Stimulated activated CD4-positive, alpha-beta T cell treated with anti-CD3 and anti-CD28 coated beads, Interleukin-2, amount 100 ng/mL, for 24 hours (primary cell): Measurements from ENCODE around the gene SMOC2.

Experiments
- DNase-seq, 2 donors: peaks; one replicate each; pipeline ENCODE4 v3.0.0-alpha.2; 2020

Gene SMOC2, protein sequence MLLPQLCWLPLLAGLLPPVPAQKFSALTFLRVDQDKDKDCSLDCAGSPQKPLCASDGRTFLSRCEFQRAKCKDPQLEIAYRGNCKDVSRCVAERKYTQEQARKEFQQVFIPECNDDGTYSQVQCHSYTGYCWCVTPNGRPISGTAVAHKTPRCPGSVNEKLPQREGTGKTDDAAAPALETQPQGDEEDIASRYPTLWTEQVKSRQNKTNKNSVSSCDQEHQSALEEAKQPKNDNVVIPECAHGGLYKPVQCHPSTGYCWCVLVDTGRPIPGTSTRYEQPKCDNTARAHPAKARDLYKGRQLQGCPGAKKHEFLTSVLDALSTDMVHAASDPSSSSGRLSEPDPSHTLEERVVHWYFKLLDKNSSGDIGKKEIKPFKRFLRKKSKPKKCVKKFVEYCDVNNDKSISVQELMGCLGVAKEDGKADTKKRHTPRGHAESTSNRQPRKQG

DNA sequence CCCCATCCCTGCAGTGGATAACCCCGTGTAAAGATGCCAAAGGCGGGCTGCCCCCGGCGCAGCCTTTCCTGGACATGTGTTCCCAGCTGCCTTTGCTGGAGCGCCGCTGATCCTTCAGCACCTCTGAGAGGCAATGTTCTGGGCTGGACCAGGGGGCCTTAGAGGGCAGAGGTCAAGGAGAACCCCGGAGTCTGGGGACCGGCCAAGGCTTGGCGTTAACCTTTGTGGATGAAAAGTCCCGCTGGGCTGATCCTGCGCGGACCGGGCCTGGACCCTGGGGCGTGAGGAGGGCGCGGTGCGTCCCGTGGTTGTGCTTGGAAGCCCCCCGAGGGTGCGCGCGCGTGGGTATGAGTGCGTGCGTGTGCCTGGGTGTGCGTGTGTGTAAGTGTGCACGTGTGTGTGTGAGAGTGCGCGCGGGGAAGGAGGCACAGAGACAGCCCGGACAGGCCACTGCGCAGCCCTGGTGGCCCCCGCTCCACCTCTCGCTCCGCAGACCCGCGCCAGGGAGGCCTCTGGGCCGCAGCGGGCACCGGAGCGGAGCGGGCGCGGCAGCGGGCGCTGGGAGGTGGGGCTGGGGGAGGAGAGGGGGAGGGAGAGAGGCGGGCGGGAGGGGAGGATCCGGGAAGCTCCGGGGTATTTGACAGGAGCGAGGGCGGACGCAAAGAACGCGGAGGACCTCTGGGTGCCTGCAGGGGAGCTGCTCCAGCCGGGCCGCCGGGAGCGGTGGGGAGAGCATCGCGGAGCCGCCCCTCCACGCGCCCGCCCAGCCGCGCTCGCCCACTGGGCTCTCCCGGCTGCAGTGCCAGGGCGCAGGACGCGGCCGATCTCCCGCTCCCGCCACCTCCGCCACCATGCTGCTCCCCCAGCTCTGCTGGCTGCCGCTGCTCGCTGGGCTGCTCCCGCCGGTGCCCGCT is at the start of gene SMOC2:
Gene SMOC2 (plus strand): TSS at position 665 of the 914 bp plus-strand sequence. CDS start 187 bp downstream, at position 852.
- no peak for DNase-seq

DNA sequence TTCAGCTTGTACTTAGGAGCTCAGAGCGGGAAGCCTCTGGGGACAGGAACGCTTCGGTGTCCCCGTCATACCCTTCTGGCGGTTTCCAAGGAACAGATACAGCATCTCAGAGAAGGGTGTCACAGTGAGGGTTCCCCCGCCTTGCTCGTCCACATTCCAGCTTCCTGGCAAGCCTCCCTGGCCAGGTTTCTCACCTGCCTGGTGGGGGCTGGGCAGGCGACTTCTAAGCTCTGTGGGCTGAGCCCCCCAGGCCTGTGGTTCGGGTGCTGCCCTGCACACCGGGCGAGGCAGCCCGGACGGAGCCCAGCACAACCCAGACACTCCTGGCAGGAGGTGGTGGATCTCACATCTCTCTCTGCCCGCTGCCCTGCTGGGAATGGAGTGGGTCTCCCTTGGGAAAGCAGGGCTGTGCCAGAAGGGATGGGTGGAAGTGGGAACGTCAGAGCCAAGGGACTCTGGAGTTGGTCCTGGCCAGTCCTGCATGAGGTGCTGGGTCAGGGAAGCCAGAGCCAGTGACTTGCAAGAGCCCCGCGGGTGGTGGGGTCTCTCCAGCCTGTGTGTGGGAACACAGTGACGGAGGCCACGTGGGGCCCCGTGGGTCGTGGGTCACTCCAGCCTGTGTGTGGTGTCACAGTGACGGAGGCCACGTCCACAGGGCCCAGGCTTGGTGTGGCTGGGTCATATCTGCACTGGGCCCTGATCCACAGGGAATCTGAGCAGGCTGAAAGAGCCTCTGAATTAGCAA is 47.7 kb upstream of the SMOC2 start:
- DNase-seq = no peak

DNA sequence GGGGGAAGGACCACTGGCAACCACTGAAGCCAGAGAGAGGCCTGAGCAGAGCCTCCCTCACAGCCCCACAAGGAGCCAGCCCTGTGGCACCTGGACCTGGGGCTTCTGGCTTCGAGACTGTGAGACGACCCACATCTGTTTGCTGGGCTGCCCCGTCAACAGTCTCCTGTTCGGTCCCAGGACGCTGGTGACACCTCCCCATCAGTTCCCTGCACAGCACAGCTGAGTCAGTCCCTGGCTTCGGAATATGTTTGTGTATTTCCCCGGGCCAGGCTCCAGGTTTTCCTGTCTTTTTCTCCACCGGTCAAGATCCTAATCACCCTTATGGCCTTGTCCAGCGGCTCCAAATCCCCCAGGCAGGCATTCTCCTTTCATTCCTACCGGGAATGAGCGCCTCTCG is 46.4 kb upstream of the SMOC2 start:
- no peak for DNase-seq

DNA sequence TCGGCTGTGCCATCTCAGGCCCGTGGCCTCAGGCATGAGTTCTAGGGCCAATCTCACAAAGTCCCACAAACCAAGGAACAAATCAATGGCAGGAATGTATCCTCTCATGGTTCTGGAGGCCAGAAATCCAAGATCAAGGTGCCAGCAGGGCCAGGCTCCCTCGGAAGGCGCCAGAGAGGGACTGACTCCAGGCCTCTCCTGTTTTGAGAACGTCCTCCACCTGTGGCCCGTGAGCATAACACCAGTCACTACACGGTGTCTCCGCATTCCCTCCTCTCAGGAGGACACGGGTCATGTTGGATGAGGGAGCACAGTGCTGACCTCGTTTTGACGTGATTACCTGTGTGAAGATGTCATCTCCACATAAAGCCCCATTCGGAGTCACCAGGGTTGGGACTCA is 45.0 kb upstream of the SMOC2 start:
- DNase-seq = no peak

DNA sequence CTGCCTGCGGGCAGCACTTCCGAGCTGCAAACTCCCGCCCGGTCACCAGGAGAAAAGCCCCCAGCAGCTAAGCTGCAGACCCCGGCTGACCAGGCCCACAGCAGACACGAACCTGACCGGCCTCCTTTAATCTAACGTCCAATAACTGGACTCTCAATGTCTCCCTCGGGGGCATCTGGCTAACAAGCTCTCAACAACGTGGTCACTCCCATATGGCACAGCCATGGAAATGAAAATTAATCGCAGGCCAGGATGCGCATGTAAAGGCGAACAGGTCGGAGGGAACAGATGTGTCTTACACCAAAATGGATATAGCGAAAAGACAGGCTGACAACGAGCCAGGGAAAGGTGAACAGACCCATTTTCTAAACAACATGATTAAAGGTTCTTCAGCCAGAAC is 44.4 kb upstream of the SMOC2 start:
- no peak for DNase-seq

DNA sequence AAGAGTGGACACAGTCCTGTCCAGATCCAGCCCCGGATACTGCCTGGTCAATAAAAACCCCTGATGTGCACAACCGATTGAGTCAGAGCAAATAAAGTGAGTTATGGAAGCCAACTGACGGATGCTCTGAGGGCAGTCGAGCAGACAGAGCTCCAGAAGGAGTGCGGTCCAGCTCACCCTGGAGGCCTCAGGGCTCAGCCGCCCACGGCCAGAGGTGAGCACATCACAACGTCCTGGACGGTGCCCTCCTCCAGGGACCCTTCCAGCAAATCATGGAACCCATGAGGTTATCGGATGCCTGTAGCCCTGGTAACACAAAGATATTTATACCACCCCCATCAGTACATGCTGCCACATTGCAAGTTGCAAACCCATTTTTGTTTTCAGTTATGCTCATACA is 44.0 kb upstream of the SMOC2 start:
- no peak for DNase-seq

DNA sequence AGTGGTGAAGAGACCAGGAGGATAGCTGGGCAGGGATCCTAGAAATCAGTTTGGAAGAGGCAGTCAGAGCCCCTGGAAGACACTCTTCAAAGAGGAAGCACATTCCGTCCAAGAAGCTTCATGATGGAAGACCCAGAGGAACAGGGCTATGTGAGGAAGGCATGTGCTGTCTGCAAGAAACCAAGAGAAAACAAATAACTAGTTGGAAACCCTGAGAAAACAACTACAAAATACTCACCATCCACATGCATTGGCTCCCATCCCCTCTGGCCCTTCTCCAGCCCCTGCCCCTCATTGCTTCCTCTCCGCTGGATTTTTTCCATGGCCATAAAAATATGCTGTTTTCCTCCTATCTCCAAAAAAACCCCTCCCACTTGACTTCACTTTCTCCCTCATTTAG is 40.9 kb upstream of the SMOC2 start:
- no peak for DNase-seq

DNA sequence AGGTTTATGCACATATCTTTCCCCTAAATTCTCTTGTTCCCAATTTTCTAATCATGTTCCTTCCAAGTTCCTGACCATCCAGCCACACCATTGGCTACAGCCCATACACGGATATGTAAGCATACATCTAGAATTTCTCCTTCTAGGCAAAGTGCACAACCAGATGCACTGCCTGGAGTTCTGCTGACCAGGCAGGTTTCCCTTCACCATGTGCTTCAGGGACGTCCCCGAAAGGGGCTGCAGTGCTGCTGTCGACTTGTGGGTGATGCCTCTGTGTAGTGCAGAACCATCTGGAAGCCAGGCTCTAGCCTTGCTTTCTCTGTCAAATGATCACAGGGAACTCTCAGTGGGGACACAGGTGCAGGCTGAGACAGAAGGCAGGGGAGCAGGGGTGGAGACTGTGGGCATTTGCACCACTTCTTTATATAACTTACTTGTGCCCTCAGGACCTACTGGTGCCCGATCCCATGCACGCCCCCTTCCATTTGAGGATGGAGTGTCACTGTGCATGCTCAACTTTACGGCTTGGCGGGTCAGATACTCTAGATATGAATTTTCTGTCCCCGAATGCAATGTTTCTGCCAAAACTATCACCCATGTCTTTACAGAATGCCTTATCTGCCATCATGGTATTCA is 37.5 kb upstream of the SMOC2 start:
- DNase-seq = no peak

DNA sequence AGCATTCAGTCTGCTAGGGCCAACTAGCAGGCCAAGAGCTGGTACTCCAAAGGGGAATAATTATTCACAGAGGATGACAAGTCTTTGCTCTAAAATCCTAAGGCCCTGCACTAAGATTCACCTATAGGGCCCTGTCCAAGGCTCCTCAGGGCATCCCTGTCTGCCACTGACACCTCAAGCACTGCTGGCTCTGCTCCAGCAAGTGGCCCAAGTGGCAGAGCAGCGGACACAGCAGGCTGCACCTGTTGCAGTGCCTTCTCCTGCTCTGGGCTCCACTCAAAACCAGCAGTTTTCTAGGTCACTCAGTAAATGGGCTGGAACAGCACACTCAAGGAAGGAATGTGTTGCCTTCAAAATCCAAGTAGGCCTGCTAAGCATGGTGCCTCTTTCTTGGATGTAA is 36.4 kb upstream of the SMOC2 start:
- DNase-seq = no peak

DNA sequence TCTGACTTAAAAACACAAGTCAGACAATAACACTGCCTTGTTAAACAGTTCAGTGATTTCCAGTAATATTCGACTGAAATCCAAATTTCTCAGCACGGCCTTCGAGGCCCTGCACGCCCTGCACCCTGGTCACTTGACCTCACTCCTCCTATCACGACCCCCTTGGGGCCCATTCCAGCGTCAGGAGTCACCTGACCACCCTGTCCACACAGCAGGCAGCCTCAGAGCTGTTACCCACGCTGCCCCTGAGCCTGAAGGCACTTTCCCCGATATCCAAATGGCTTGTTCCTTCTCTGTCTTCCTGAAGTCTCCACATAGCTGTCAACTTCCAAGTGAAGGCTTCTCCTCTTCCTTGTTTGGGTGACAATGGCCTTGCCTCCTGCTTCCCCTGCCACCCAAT is 33.1 kb upstream of the SMOC2 start:
- DNase-seq = no peak

DNA sequence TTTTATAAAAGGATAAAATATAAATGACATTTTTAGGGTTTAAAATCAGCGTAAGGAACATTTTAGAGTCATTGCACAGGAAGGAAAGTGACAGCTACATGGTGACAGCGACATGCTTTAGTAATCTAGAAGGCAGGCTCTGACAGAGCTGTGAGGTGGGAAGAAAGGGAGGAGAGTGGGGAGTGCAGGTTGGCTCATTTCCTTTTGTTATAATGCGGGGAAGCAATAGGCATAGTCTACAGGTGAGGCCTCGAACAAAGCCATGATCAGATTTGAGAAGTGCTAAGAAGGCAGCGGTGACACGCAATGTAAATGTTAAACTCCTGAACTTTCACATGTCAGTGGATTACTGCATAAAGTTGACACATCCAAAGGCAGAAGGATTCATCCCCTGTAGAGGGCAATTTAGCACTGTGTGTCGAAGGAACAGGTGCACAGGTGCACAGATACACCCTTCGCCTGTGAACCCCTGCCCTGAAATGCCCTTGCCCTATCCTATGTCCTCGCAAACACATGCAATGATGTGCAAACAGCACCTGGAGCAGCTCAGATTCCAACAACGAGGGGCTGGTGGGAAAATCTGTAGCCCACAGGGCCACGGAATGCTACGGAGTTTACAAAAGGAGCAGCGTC is 32.4 kb upstream of the SMOC2 start:
- no peak for DNase-seq

DNA sequence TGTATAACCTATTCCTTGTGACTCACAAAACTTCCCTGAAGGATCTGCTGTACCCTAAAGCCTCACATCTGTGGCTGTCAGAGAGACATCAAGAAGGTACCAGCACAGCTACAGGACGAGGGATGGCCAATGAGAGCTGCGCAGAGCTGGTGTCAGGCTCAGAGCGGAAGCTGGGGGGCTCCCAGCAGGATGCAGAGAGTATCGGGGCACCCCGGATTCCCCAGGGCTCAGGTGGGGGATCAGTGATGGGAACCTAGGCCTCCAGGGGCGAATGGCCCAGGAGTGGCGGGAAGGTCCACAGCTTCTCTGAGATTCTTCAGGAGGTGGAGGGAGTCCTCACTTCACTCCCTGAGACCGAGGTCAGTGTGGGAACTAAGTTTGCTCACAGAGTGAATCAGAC is 30.9 kb upstream of the SMOC2 start:
- DNase-seq = no peak

DNA sequence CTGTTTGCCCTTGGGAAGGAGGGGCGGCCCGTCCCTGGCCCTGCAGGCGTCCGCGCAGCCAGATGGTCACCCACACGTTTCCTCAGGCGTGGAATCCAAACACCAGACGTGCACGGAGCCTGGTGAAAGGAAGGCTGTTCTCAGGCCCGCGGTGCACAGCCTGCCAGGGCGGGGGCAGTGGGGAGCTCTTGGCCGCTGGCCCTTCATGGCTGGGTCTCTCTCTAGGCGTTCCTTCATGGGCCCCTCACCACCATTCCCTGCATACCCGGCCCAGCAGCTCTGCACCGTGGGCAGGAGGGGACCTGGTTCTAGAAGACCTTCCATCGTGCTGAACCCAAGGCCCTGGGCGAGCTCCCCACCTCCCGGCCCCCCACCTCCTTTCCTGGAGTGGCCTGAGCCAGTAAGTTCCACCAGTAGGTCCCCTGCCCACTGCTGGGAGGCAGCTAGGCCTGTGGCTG is 30.4 kb upstream of the SMOC2 start:
- no peak for DNase-seq

DNA sequence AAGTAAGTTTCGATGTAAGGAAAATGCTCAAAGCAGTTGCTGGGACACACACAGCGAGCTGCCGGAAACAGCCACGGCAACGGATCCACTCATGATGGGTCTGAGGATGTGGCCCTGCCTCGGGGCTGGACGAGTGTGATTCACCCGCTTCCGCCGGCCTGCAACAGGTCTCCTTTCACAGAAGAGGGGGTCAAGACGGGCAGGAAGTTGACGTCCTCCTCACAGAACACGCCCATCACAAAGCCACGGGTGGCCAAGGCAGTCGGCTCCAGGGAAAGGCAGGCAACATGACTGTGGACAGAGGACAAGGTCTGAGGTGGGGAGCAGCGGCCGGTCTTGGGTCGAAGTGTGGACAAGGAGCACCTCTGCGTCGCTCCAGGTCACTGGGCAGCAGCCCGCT is 29.9 kb upstream of the SMOC2 start:
- DNase-seq = no peak

DNA sequence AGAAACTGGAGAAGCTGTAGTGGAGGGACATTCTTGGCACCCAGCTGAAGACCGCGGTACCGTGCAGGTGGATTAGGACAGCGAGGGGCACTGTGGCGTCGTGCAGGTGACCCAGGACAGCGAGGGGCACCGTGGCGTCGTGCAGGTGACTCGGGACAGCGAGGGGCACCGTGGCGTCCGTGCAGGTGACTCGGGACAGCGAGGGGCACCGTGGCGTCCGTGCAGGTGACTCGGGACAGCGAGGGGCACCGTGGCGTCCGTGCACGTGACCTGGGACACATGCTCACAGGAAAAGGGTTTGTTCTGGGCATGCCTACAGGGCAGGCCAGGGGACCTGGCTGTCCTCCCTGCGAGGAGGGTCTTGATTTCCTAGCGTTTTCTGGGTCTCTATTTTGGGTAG is 29.2 kb upstream of the SMOC2 start:
- no peak for DNase-seq

DNA sequence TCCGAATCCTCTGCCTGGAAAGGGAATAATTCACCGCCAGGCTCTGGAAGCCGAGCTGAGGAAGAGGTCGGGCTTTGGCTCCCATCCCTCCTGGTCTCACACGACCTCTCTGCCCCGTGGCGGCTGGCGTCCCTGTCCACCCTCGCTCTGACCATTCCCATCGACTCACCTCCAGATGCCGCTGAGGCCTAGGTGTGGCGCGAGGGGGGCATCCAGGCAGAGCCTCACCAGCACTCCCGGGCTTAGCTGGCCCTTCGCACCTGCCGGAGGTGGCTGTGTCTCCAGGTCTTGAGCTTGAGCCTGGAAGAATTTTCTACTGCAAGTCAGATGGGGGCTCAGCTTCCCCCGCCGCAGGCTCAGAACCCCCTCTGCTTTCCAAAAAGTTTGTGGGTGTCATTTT is 28.5 kb upstream of the SMOC2 start:
- no peak for DNase-seq

DNA sequence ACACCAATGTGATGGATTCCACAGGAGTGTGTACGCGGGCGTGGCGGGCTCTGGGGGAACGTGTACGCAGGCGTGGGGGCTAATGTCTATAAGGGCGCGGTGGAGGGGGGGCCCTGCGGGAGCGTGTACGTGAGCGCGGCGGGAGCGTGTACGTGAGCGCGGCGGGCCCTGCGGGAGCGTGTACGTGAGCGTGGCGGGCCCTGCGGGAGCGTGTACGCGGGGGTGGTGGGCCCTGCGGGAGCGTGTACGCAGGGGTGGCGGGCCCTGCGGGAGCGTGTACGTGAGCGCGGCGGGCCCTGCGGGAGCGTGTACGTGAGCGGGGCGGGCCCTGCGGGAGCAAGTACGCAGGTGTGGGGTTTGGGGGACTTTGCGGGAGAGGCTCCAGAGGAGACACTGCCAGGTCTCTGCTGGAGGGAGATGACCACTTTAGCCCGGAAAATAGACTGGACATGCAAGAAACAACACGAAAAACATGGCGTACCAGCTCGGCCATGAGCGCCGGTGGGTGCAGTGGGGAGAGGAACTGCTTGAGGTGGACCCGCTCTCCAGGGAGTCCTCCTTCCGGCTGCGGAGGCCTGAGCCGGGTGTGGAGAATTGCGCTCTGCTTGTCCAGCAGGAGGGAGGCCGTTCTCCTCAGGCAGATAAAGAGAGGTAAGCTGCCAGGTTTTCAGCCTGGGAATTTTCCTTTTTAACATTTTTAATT is 27.8 kb upstream of the SMOC2 start:
- DNase-seq = no peak

DNA sequence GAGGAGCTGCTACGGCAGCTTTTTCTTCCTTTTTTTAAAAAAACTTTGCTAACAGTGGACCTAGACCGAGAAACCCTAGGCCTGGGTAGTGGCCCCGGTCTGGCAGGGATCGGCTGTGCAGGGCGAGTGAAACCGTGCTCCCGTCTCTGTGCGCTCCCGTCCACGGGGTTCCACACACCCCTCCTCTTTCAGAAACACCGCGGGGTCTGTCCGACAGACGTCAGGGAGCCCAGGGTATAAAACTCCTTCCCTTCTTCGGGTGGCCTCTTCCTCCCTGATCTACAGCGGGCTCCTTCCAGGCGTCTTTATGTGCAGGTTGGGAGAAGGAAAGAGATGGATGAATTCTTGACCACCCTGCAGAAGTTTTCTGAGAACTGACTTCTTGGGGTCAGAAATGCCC is 27.1 kb upstream of the SMOC2 start:
- DNase-seq = no peak

DNA sequence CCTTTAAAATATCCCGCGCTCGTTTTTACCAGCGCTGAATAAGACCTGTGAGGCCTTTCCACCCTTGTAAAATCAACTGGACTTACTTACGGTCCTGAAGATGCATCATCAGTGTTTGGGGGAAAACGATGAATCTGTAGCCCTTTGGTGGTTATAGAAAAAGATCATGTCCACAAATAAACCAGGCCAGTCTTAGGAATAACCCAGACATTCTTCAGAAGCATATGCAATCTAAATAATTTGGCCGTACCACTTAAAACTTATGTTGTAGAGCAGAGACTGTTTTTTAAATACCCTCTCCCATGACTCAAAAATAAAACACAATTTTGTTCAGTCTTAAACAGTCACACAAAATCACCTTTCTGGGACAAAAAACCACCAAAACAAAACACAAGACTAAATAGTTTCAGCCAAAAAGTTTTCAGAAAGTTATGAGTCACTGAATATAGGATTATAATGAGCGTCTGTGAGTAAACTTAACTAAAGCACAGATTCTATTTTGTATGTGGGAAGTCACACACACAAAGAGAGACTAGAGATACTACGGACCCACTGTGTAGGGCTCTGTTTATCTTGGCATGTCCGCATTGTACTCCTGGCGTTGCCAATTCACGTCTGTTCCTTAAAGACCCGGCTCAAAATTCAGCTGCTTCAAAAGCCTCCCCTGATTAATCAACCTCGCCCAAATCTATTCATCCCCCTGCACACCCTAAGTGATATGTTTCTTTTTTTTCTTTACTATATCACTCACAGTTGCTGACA is 26.5 kb upstream of the SMOC2 start:
- DNase-seq = no peak

DNA sequence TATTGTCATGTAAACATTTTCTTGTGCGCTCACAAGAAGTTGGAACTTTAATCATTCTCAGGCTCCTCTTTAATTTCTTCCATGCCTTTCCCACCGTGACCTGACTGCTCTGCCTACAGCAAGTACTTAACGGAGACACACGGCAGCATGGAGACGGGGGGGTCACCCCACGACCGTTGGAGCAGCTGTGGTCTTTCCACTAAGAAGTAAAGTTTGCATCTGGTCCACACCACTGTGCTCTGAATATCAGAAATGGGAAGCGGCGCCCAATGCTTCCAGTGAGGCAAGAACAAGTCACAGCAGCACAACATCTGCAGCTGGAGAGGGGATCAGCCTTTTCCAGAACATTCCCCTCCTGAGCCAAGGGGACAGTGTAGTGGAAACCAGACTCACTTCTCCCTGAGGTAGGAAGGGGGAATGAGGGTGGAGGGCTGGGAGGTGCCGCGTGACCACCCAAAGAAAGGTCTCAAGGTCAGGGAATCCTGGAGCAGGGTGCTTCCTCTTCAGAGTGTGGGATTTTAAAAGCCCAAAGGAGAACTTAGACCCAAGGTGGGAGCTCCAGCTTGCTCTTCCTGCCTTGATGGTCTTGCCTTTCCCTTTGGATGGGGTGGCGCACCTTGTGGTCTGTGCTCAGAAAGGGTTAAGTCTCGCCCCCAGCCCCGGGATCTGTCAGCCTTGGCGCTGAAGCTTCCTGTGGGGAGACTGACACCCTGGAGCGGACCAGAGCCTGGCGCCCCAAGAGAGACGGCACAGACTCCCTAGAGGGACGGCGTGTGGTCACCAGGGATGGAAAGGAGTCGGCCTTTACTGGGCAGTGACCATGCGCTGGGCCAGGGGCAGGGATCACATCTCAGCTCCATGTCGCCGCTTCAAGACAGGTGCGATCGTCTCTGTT is 25.6 kb upstream of the SMOC2 start:
- DNase-seq = no peak
